ENCODE data around the gene MYL5. TPM values are rescaled to one million over a fixed set of nuclear protein-coding genes. Genes with fewer than 3 reads are reported as not detected.

Gene MYL5
- total and polyA plus RNA-seq, 10 of the 15 experiments (the other 5 are each of a cell fraction or from before 2014, with no cell fraction given): 1.2 to 13.8 (median 7.1) TPM

DNA sequence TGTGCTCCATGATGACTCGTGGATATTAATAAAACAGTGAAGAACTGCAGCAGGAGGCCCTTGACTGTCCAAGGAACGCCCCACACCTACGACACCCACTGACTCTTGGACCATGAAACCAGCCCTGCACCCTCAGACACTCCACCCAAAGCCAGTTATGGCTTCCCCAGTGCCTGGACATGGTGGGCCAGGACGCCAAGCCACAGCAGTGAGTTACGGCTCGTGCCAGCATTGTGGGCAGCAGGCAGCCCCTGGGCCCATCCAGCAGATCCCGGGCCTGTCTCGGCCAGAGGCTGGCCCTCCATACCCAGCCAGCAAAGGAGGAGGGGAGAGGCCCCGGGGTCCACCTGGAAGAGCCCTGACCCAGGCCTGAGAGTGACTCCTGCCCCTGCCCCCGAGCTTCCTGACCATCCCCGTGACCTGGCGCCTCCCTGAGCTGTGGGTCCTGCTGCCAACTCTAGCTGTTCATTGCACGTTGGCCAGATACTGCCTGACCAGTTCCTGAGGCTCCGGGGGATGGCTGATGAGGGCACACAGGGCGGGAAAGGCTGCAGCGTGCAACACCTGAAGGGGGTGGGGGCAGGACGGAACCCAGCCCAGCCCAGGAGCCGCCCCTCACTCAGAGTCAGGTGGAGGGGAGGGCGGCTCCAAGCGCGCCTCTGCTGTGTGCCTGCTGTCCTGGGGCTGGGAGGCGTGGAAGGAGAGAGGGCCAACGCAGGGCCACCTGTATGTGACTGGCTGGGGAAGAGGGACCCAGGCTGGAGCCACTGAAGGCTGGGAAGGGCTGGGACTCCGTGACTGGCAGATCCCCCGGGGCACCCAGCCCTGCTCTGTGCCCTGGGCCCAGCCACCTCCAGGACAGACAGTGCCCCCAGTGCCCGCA is 13.9 kb downstream of the MYL5 start:
- H3K9ac ChIP-seq (ENCODE audit: control insufficient read depth, insufficient read depth, low read length): no peak overlapping the region; the same call in 1 of the 2 replicates
- DNase-seq (ENCODE audit: low read depth, low spot score): no peak
- H3K4me2 ChIP-seq (ENCODE audit: control insufficient read depth, insufficient read depth): peak overlapping the region; percentile 17; the same call in 1 of the 2 replicates
- H3K27me3 ChIP-seq (replicated peaks in 1 of 2; ENCODE audit: control insufficient read depth in 2 of 2, insufficient read depth in 2 of 2, low read length in 1 of 2): no peaks in the 10 kb centered on the region
- no peak for FAIRE-seq
- H4K20me1 ChIP-seq (ENCODE audit: control insufficient read depth, insufficient read depth): no peaks in the 10 kb centered on the region
- BruUV-seq (replicated peaks): no TSS peak
- H3K36me3 ChIP-seq (ENCODE audit: control insufficient read depth in 2 of 2, insufficient read depth in 2 of 2, low read length in 1 of 2): no peaks in the 10 kb centered on the region
- H3K79me2 ChIP-seq (ENCODE audit: control insufficient read depth, insufficient read depth, low read length): no peaks in the 10 kb centered on the region
- WGBS (ENCODE audit: insufficient coverage, insufficient replicate concordance, low lambda C conversion rate, missing lambda C conversion rate): 58% methylated on average over 21 of the region's 26 CpGs
- SMC1A ChIA-PET (ENCODE audit: uncharacterized antibody, unreplicated experiment): no interaction called here
- RAD21 ChIA-PET (ENCODE audit: unreplicated experiment): no interaction called here
- POLR2A ChIA-PET: no interaction called here
- peaks cover 12% of the 10 kb centered on the region for H3K4me1 ChIP-seq (ENCODE audit: control insufficient read depth, insufficient read depth, low read length)
- TF ChIP-seq, protein P1, sequence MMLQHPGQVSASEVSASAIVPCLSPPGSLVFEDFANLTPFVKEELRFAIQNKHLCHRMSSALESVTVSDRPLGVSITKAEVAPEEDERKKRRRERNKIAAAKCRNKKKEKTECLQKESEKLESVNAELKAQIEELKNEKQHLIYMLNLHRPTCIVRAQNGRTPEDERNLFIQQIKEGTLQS (IDR thresholded peaks at IDR 0.05; ENCODE audit: borderline replicate concordance, extremely low read depth, low read depth, low read length): no peak
- TF ChIP-seq, protein P2, sequence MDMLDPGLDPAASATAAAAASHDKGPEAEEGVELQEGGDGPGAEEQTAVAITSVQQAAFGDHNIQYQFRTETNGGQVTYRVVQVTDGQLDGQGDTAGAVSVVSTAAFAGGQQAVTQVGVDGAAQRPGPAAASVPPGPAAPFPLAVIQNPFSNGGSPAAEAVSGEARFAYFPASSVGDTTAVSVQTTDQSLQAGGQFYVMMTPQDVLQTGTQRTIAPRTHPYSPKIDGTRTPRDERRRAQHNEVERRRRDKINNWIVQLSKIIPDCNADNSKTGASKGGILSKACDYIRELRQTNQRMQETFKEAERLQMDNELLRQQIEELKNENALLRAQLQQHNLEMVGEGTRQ (IDR thresholded peaks at IDR 0.05; ENCODE audit: borderline replicate concordance, low read depth, low read length): no peak
- no peak for TF ChIP-seq SPI1 (IDR thresholded peaks at IDR 0.05; ENCODE audit: borderline replicate concordance, insufficient read depth, low read depth, low read length)
- no peak for TF ChIP-seq NR2C2 (IDR thresholded peaks at IDR 0.05; ENCODE audit: borderline replicate concordance, control insufficient read depth, insufficient read length, low read depth)
- TF ChIP-seq ZNF24 (IDR thresholded peaks at IDR 0.05): no peak
- TF ChIP-seq CHD2 (IDR thresholded peaks at IDR 0.05; ENCODE audit: borderline replicate concordance, low read depth, low read length): no peak
- TF ChIP-seq CREM (IDR thresholded peaks at IDR 0.05; ENCODE audit: low read depth): no peak
- TF ChIP-seq BACH1 (IDR thresholded peaks at IDR 0.05; ENCODE audit: borderline replicate concordance): no peak
- TF ChIP-seq SMAD1 (IDR thresholded peaks at IDR 0.05; ENCODE audit: low read depth, partially characterized antibody): no peak
- no peak for TF ChIP-seq ZNF217 (IDR thresholded peaks at IDR 0.05)
- TF ChIP-seq GATAD2B (conservative IDR thresholded peaks at IDR 0.05; ENCODE audit: low read depth): no peak
- TF ChIP-seq, protein P3, sequence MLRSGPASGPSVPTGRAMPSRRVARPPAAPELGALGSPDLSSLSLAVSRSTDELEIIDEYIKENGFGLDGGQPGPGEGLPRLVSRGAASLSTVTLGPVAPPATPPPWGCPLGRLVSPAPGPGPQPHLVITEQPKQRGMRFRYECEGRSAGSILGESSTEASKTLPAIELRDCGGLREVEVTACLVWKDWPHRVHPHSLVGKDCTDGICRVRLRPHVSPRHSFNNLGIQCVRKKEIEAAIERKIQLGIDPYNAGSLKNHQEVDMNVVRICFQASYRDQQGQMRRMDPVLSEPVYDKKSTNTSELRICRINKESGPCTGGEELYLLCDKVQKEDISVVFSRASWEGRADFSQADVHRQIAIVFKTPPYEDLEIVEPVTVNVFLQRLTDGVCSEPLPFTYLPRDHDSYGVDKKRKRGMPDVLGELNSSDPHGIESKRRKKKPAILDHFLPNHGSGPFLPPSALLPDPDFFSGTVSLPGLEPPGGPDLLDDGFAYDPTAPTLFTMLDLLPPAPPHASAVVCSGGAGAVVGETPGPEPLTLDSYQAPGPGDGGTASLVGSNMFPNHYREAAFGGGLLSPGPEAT (IDR thresholded peaks at IDR 0.05; ENCODE audit: low read depth): no peak
- TF ChIP-seq EGR1 (IDR thresholded peaks at IDR 0.05; ENCODE audit: borderline replicate concordance in 1 of 2, low read depth in 2 of 2, low read length in 2 of 2): no peak
- TF ChIP-seq RBBP5 (conservative IDR thresholded peaks at IDR 0.05): no peak
- TF ChIP-seq, protein P4, sequence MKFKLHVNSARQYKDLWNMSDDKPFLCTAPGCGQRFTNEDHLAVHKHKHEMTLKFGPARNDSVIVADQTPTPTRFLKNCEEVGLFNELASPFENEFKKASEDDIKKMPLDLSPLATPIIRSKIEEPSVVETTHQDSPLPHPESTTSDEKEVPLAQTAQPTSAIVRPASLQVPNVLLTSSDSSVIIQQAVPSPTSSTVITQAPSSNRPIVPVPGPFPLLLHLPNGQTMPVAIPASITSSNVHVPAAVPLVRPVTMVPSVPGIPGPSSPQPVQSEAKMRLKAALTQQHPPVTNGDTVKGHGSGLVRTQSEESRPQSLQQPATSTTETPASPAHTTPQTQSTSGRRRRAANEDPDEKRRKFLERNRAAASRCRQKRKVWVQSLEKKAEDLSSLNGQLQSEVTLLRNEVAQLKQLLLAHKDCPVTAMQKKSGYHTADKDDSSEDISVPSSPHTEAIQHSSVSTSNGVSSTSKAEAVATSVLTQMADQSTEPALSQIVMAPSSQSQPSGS (IDR thresholded peaks at IDR 0.05; ENCODE audit: low read length): no peak
- TF ChIP-seq, protein P5, sequence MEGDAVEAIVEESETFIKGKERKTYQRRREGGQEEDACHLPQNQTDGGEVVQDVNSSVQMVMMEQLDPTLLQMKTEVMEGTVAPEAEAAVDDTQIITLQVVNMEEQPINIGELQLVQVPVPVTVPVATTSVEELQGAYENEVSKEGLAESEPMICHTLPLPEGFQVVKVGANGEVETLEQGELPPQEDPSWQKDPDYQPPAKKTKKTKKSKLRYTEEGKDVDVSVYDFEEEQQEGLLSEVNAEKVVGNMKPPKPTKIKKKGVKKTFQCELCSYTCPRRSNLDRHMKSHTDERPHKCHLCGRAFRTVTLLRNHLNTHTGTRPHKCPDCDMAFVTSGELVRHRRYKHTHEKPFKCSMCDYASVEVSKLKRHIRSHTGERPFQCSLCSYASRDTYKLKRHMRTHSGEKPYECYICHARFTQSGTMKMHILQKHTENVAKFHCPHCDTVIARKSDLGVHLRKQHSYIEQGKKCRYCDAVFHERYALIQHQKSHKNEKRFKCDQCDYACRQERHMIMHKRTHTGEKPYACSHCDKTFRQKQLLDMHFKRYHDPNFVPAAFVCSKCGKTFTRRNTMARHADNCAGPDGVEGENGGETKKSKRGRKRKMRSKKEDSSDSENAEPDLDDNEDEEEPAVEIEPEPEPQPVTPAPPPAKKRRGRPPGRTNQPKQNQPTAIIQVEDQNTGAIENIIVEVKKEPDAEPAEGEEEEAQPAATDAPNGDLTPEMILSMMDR (IDR thresholded peaks at IDR 0.05 in 2 of 3, conservative IDR thresholded peaks at IDR 0.05 in 1 of 3; ENCODE audit: control insufficient read depth in 2 of 3, extremely low read depth in 1 of 3, insufficient read depth in 1 of 3, low read depth in 3 of 3, low read length in 3 of 3): no peak
- no peak overlapping the region for H3K27ac ChIP-seq (ENCODE audit: control insufficient read depth, insufficient read depth)
- intact Hi-C loops (cut with micrococcal nuclease; ENCODE audit: unreplicated experiment) (no loop called here), in situ Hi-C loops (cut with MboI) (no loop called here)
- CTCF ChIA-PET: no interaction called here
- ATAC-seq: no peak
- no peaks in the 10 kb centered on the region for H3K9me3 ChIP-seq (replicated peaks; ENCODE audit: control insufficient read depth, insufficient read depth, low read length)
- H2AFZ ChIP-seq (ENCODE audit: control insufficient read depth, low read depth, low read length): peak overlapping the region; percentile 58; the same call in 1 of the 2 replicates
- H3K4me3 ChIP-seq: no peak overlapping the region

All from GM12878 (cell line).